ENCODE measurements around the gene FOXE3.
A peak's percentile ranks its signal among the peaks of the same experiment; 100 is the strongest.

FOXE3 gene

GRCh38 chr1:47423872-47424271 is 7.8 kb downstream of the FOXE3 start:
- Histone ChIP-seq H3K36me3 (ENCODE audit: control insufficient read depth, low read depth, low read length) (no peaks in the 10 kb centered on the region), H3K4me1 (ENCODE audit: control insufficient read depth, low read depth, low read length) (no peaks in the 10 kb centered on the region), H3K27ac (ENCODE audit: low read length) (no peak overlapping the region), H3K9me3 (ENCODE audit: control insufficient read depth, low read depth, low read length) (no peaks in the 10 kb centered on the region), H3K27me3 (ENCODE audit: control insufficient read depth, insufficient read depth, low read length) (peaks cover 84% of the 10 kb centered on the region), H3K4me3 (ENCODE audit: low read length) (no peak overlapping the region), H3K9ac (ENCODE audit: low read length) (no peak overlapping the region)

GRCh38 chr1:47424336-47424982 is 8.4 kb downstream of the FOXE3 start:
- H3K9me3 ChIP-seq (ENCODE audit: control insufficient read depth, low read depth, low read length), result no peaks in the 10 kb centered on the region
- H3K4me3 ChIP-seq (ENCODE audit: low read length), result no peak overlapping the region
- no peak overlapping the region for H3K9ac ChIP-seq (ENCODE audit: low read length)
- H3K4me1 ChIP-seq (ENCODE audit: control insufficient read depth, low read depth, low read length), result no peaks in the 10 kb centered on the region
- H3K27me3 ChIP-seq (ENCODE audit: control insufficient read depth, insufficient read depth, low read length), result peaks cover 84% of the 10 kb centered on the region
- H3K36me3 ChIP-seq (ENCODE audit: control insufficient read depth, low read depth, low read length), result no peaks in the 10 kb centered on the region
- H3K27ac ChIP-seq (ENCODE audit: low read length), result no peak overlapping the region

- Histone ChIP-seq H3K9me3 (ENCODE audit: control insufficient read depth, low read depth, low read length) (peaks cover 5% of the 10 kb centered on the region), H3K4me1 (ENCODE audit: control insufficient read depth, low read depth, low read length) (peaks cover 18% of the 10 kb centered on the region), H3K4me3 (ENCODE audit: low read length) (no peak overlapping the region), H3K27ac (ENCODE audit: low read length) (no peak overlapping the region), H3K27me3 (ENCODE audit: control insufficient read depth, insufficient read depth, low read length) (peaks cover 100% of the 10 kb centered on the region), H3K9ac (ENCODE audit: low read length) (no peak overlapping the region), H3K36me3 (ENCODE audit: control insufficient read depth, low read depth, low read length) (no peaks in the 10 kb centered on the region)
Measured at GRCh38 chr1:47431534-47431933, 15.4 kb downstream of the FOXE3 start.

GRCh38 chr1:47432071-47433036 is 16.3 kb downstream of the FOXE3 start:
- Histone ChIP-seq H3K4me3 (ENCODE audit: low read length) (peak overlapping the region; percentile 47), H3K36me3 (ENCODE audit: control insufficient read depth, low read depth, low read length) (no peaks in the 10 kb centered on the region), H3K4me1 (ENCODE audit: control insufficient read depth, low read depth, low read length) (peaks cover 18% of the 10 kb centered on the region), H3K9ac (ENCODE audit: low read length) (no peak overlapping the region), H3K27ac (ENCODE audit: low read length) (no peak overlapping the region), H3K9me3 (ENCODE audit: control insufficient read depth, low read depth, low read length) (peaks cover 5% of the 10 kb centered on the region), H3K27me3 (ENCODE audit: control insufficient read depth, insufficient read depth, low read length) (peaks cover 100% of the 10 kb centered on the region)

- peaks cover 99% of the 10 kb centered on the region for H3K27me3 ChIP-seq (ENCODE audit: control insufficient read depth, insufficient read depth, low read length)
- H3K27ac ChIP-seq (ENCODE audit: low read length), result no peak overlapping the region
- peaks cover 18% of the 10 kb centered on the region for H3K4me1 ChIP-seq (ENCODE audit: control insufficient read depth, low read depth, low read length)
- H3K4me3 ChIP-seq (ENCODE audit: low read length), result no peak overlapping the region
- no peaks in the 10 kb centered on the region for H3K36me3 ChIP-seq (ENCODE audit: control insufficient read depth, low read depth, low read length)
- H3K9me3 ChIP-seq (ENCODE audit: control insufficient read depth, low read depth, low read length), result peaks cover 5% of the 10 kb centered on the region
- H3K9ac ChIP-seq (ENCODE audit: low read length), result no peak overlapping the region
Measured at GRCh38 chr1:47433037-47433421, 16.9 kb downstream of the FOXE3 start.

GRCh38 chr1:47433477-47434050 is 17.5 kb downstream of the FOXE3 start:
- no peak overlapping the region for H3K4me3 ChIP-seq (ENCODE audit: low read length)
- no peak overlapping the region for H3K27ac ChIP-seq (ENCODE audit: low read length)
- peaks cover 18% of the 10 kb centered on the region for H3K4me1 ChIP-seq (ENCODE audit: control insufficient read depth, low read depth, low read length)
- H3K9ac ChIP-seq (ENCODE audit: low read length), result no peak overlapping the region
- no peaks in the 10 kb centered on the region for H3K36me3 ChIP-seq (ENCODE audit: control insufficient read depth, low read depth, low read length)
- peaks cover 5% of the 10 kb centered on the region for H3K9me3 ChIP-seq (ENCODE audit: control insufficient read depth, low read depth, low read length)
- H3K27me3 ChIP-seq (ENCODE audit: control insufficient read depth, insufficient read depth, low read length), result peaks cover 98% of the 10 kb centered on the region

GRCh38 chr1:47434051-47434842 is 18.2 kb downstream of the FOXE3 start:
- Histone ChIP-seq H3K36me3 (ENCODE audit: control insufficient read depth, low read depth, low read length) (no peaks in the 10 kb centered on the region), H3K9ac (ENCODE audit: low read length) (no peak overlapping the region), H3K9me3 (ENCODE audit: control insufficient read depth, low read depth, low read length) (peaks cover 5% of the 10 kb centered on the region), H3K4me3 (ENCODE audit: low read length) (peak overlapping the region; percentile 23), H3K27me3 (ENCODE audit: control insufficient read depth, insufficient read depth, low read length) (peaks cover 98% of the 10 kb centered on the region), H3K4me1 (ENCODE audit: control insufficient read depth, low read depth, low read length) (peaks cover 18% of the 10 kb centered on the region), H3K27ac (ENCODE audit: low read length) (no peak overlapping the region)

- peaks cover 5% of the 10 kb centered on the region for H3K9me3 ChIP-seq (ENCODE audit: control insufficient read depth, low read depth, low read length)
- H3K4me3 ChIP-seq (ENCODE audit: low read length), result no peak overlapping the region
- peaks cover 18% of the 10 kb centered on the region for H3K4me1 ChIP-seq (ENCODE audit: control insufficient read depth, low read depth, low read length)
- no peaks in the 10 kb centered on the region for H3K36me3 ChIP-seq (ENCODE audit: control insufficient read depth, low read depth, low read length)
- H3K27me3 ChIP-seq (ENCODE audit: control insufficient read depth, insufficient read depth, low read length), result peaks cover 98% of the 10 kb centered on the region
- H3K27ac ChIP-seq (ENCODE audit: low read length), result no peak overlapping the region
- no peak overlapping the region for H3K9ac ChIP-seq (ENCODE audit: low read length)
Measured at GRCh38 chr1:47435506-47436303, 19.6 kb downstream of the FOXE3 start.

- no peak overlapping the region for H3K9ac ChIP-seq (ENCODE audit: low read length)
Measured at GRCh38 chr1:47436304-47436978, 20.4 kb downstream of the FOXE3 start.

GRCh38 chr1:47436979-47437446 is 20.9 kb downstream of the FOXE3 start:
- peaks cover 98% of the 10 kb centered on the region for H3K27me3 ChIP-seq (ENCODE audit: control insufficient read depth, insufficient read depth, low read length)
- peaks cover 9% of the 10 kb centered on the region for H3K4me1 ChIP-seq (ENCODE audit: control insufficient read depth, low read depth, low read length)
- H3K9me3 ChIP-seq (ENCODE audit: control insufficient read depth, low read depth, low read length), result peaks cover 5% of the 10 kb centered on the region
- H3K27ac ChIP-seq (ENCODE audit: low read length), result no peak overlapping the region
- no peaks in the 10 kb centered on the region for H3K36me3 ChIP-seq (ENCODE audit: control insufficient read depth, low read depth, low read length)
- peak overlapping the region; percentile 50 for H3K4me3 ChIP-seq (ENCODE audit: low read length)
- H3K9ac ChIP-seq (ENCODE audit: low read length), result no peak overlapping the region

More at GRCh38 chr1:47436304-47436978, 20.4 kb downstream of the FOXE3 start:
- Histone ChIP-seq H3K4me3 (ENCODE audit: low read length) (peak overlapping the region; percentile 50), H3K36me3 (ENCODE audit: control insufficient read depth, low read depth, low read length) (no peaks in the 10 kb centered on the region), H3K4me1 (ENCODE audit: control insufficient read depth, low read depth, low read length) (peaks cover 13% of the 10 kb centered on the region), H3K27me3 (ENCODE audit: control insufficient read depth, insufficient read depth, low read length) (peaks cover 98% of the 10 kb centered on the region), H3K9me3 (ENCODE audit: control insufficient read depth, low read depth, low read length) (peaks cover 5% of the 10 kb centered on the region), H3K27ac (ENCODE audit: low read length) (no peak overlapping the region)

Measured in iPS-18a (cell line).